Endothelial cell of umbilical vein (primary cell): ENCODE measurements around the gene BLOC1S3. TPM values are rescaled to one million over a fixed set of nuclear protein-coding genes. Genes with fewer than 3 reads are reported as not detected.

Source experiments
- BruUV-seq: library from RNA; stranded (reverse); fragments of 400-500 nt; replicated peaks from 2 replicates; lab custom pipeline; 2021; lab: Mats Ljungman, UMichigan
- CTCF ChIA-PET: fragments of 300-600, 350-600 bp; sonication (Branson Sonifier 250); formaldehyde crosslinking; loops from one replicate; lab custom pipeline; 2021; ENCODE audit warnings: antibody characterized with exemption, inconsistent platforms; lab: Charles Lee
- POLR2A ChIA-PET: fragments of 300-600, 350-600 bp; sonication (Branson Sonifier 250); formaldehyde crosslinking; loops from one replicate; lab custom pipeline; 2021; ENCODE audit warnings: antibody characterized with exemption, inconsistent platforms; lab: Charles Lee
- DNase-seq: peaks from one replicate; pipeline ENCODE4 v3.0.0-alpha.2; 2011; ENCODE audit warnings: low read depth, low spot score
- FAIRE-seq: peaks from 2 replicates; lab custom pipeline; 2011; peaks lifted over from hg19 to GRCh38; lab: Jason Lieb, UNC
- H2AFZ ChIP-seq: 2 replicates; pipeline ENCODE4 v1.6.0; 2012; ENCODE audit warnings: low read depth, low read length, control low read depth, inconsistent platforms
- H3K27ac ChIP-seq: 2 replicates; pipeline ENCODE4 v1.5.1; 2011; ENCODE audit warnings: low read depth, mild to moderate bottlenecking, control low read depth, low read length, moderate library complexity; ENCODE audit not compliant: insufficient read depth
- H3K27me3 ChIP-seq, 2 experiments: 2 replicates each; pipeline versions ENCODE4 v1.6.0 to v1.6.1; 2011; ENCODE audit warnings: low read length in 2 of 2, mixed read lengths in 1 of 2; ENCODE audit not compliant: control insufficient read depth in 2 of 2, insufficient read depth in 2 of 2
- H3K36me3 ChIP-seq, 2 experiments: 2 replicates in 1 of 2; 3 replicates in 1 of 2; pipeline ENCODE4 v1.5.1; 2011; ENCODE audit warnings: low read length in 2 of 2, mild to moderate bottlenecking in 1 of 2, moderate library complexity in 1 of 2; ENCODE audit not compliant: control insufficient read depth in 2 of 2, insufficient read depth in 2 of 2; ENCODE audit errors: extremely low read depth in 1 of 2
- H3K4me1 ChIP-seq: 3 replicates; pipeline ENCODE4 v1.5.1; 2011; ENCODE audit warnings: mild to moderate bottlenecking, low read length; ENCODE audit not compliant: control insufficient read depth, insufficient read depth; ENCODE audit errors: extremely low read depth
- H3K4me2 ChIP-seq: 2 replicates; pipeline ENCODE4 v1.6.1; 2011; ENCODE audit warnings: low read length, control low read depth, mixed read lengths; ENCODE audit not compliant: insufficient read depth
- H3K4me3 ChIP-seq, 3 experiments: fragments of 200-600 bp in 1 of 3; sonication (generic), shearing (Covaris generic) in 1 of 3; replicated peaks in 1 of 3; 2 replicates each; pipeline ENCODE4 v1.5.1; 2011 to 2016; ENCODE audit warnings: control low read depth in 3 of 3, low read length in 3 of 3, mild to moderate bottlenecking in 2 of 3, inconsistent platforms in 1 of 3, low read depth in 1 of 3, moderate library complexity in 1 of 3; ENCODE audit not compliant: insufficient read depth in 1 of 3
- H3K79me2 ChIP-seq: 2 replicates; pipeline ENCODE4 v1.6.0; 2012; ENCODE audit warnings: low read length, inconsistent platforms; ENCODE audit not compliant: control insufficient read depth, insufficient read depth
- H3K9ac ChIP-seq: replicated peaks from 2 replicates; pipeline ENCODE3; 2011; ENCODE audit warnings: low read length, control low read depth; ENCODE audit not compliant: insufficient read depth; ENCODE audit errors: extremely low read depth
- H3K9me1 ChIP-seq: replicated peaks from 3 replicates; pipeline ENCODE4 v1.6.0; 2011; ENCODE audit warnings: mild to moderate bottlenecking, low read length; ENCODE audit not compliant: control insufficient read depth, insufficient read depth; ENCODE audit errors: extremely low read depth
- H3K9me3 ChIP-seq: replicated peaks from 2 replicates; pipeline ENCODE4 v1.5.1; 2012; ENCODE audit warnings: low read length, inconsistent platforms; ENCODE audit not compliant: control insufficient read depth, insufficient read depth
- H4K20me1 ChIP-seq: replicated peaks from 2 replicates; pipeline ENCODE3; 2011; ENCODE audit warnings: mild to moderate bottlenecking, low read length; ENCODE audit not compliant: control insufficient read depth, insufficient read depth; ENCODE audit errors: extremely low read depth
- CTCF ChIP-seq, 2 donors: IDR thresholded peaks; 1 replicate in 1 of 2; 2 replicates in 1 of 2; pipeline ENCODE4 v1.5.1; 2011; ENCODE audit warnings: low read length in 2 of 2, mild to moderate bottlenecking in 2 of 2, moderate library complexity in 2 of 2, control low read depth in 1 of 2, inconsistent platforms in 1 of 2, low read depth in 1 of 2; ENCODE audit not compliant: insufficient read depth in 1 of 2; ENCODE audit errors: extremely low read depth in 1 of 2
- EZH2 ChIP-seq: IDR thresholded peaks from 2 replicates; pipeline ENCODE4 v1.6.1; 2012; ENCODE audit warnings: borderline replicate concordance, low read depth, mild to moderate bottlenecking, moderate library complexity, low read length, inconsistent platforms; ENCODE audit not compliant: severe bottlenecking
- FOS ChIP-seq: IDR thresholded peaks from 2 replicates; pipeline ENCODE4 v1.6.1; 2011; ENCODE audit warnings: mild to moderate bottlenecking, low read length, moderate library complexity, borderline replicate concordance; ENCODE audit not compliant: insufficient read depth
- GATA2 ChIP-seq: IDR thresholded peaks from 2 replicates; pipeline ENCODE4 v1.7.0; 2011; ENCODE audit warnings: low read depth, mild to moderate bottlenecking, moderate library complexity, mixed read lengths, low read length; ENCODE audit not compliant: insufficient read length, insufficient read depth
- JUN ChIP-seq: IDR thresholded peaks from 2 replicates; pipeline ENCODE4 v1.6.1; 2011; ENCODE audit warnings: borderline replicate concordance, low read depth; ENCODE audit not compliant: insufficient read length, insufficient read depth
- MAX ChIP-seq: IDR thresholded peaks from 2 replicates; pipeline ENCODE4 v1.6.1; 2011; ENCODE audit not compliant: insufficient read depth, insufficient read length
- MYC ChIP-seq: IDR thresholded peaks from one replicate; pipeline ENCODE4 v1.6.1; 2011; ENCODE audit warnings: mild to moderate bottlenecking, low read depth, low read length
- POLR2A ChIP-seq: IDR thresholded peaks from 2 replicates; pipeline ENCODE4 v1.6.1; 2012; ENCODE audit warnings: low read depth, mild to moderate bottlenecking, control low read depth, low read length
- POLR2AphosphoS5 ChIP-seq: IDR thresholded peaks from 2 replicates; pipeline ENCODE4 v1.6.1; 2012; ENCODE audit warnings: low read depth, mild to moderate bottlenecking, control low read depth, low read length, moderate library complexity; ENCODE audit not compliant: insufficient read depth
- dilution Hi-C: fragments of 300-500 bp; cut with MboI; formaldehyde crosslinking; loops from one replicate; pipeline ENCODE4 v1.15.0; 2019; ENCODE audit warnings: low sequenced_read_pairs; ENCODE audit not compliant: extremely low pct_ligation_motif_present
- intact Hi-C: fragments of 100-400 bp; cut with micrococcal nuclease; formaldehyde crosslinking; loops from one replicate; pipeline ENCODE4 v1.10.0; 2022
- polyA plus RNA-seq, 4 experiments: library from polyadenylated mRNA; depleted of rRNA in 3 of 4; stranded (reverse) in 3 of 4; unstranded in 1 of 4; fragments of >200 nt; gene quantifications; 2 replicates each; pipeline versions ENCODE4 v1.2.1 to v1.2.3, GENCODE V29; 2011 to 2012; ENCODE audit warnings: missing spikeins in 1 of 4
- total RNA-seq: library from RNA; stranded (reverse); gene quantifications from 2 replicates; pipeline ENCODE4 v1.2.3, GENCODE V29; 2021

BLOC1S3 gene
- total and polyA plus RNA-seq, 2 donors (not counting 3 experiments of a cell fraction or from before 2014, with no cell fraction given) = 13.6 to 17.4 TPM

DNA sequence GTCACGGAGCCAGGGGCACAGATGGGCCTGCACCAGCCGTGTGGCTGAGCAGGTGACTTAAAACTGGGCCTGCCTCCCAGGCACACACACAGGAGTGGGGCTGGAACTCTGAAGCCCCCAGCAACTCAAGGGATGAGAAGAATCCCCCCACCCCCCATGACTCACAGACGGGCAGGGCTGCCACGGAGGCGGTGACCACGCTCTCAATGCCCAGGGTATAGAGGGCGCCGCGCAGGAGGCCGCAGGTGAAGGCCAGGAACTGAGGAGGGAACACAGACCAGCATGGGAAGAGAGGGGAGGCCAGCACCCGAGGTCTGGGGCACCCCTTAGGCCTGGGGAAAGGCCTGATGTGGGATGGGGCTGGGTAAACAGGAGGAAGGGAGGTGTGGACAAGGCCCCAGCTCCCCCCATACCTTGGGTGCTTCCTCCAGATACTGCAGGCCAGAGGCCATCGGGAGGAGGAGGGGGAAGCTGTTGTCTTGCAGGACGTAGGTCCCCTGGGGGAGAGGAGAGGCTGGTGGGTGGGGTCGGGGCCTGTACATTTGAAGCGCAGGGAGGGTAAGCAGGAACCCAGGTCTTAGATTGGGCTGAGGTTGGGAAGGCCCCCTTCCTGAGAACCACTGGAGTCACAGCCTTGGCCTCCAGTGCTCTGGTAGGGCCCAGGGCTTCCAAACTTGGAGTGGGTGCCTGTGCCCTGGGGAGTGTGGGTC lies 14.7 kb upstream of the BLOC1S3 start:
- ChIA-PET CTCF (interaction anchor here (0.8 to 1.6 kb wide), 8 partner anchors 9 to 175 kb away, joined by 3 to 5 read pairs (median 4); no protein-coding TSS in a partner anchor), POLR2A (interaction anchor here (1.0 kb wide), 1 partner anchor 14 kb away, joined by 3 read pairs; the partner anchor contains the start of genes BLOC1S3 and TRAPPC6A)
- TF ChIP-seq GATA2 (no peak), JUN (no peak), MYC (no peak), EZH2 (no peak), CTCF (IDR thresholded peaks at IDR 0.05; ENCODE audit: extremely low read depth in 1 of 2, insufficient read depth in 1 of 2, low read depth in 1 of 2, low read length in 2 of 2) (no peak), FOS (no peak), POLR2AphosphoS5 (no peak), POLR2A (no peak), MAX (no peak)
- H3K9ac ChIP-seq = no peak overlapping the region
- H2AFZ ChIP-seq = no peak overlapping the region
- dilution Hi-C loops (no loop called here), intact Hi-C loops (loop anchor here (2.0 kb wide), 1 partner anchor 175 kb away; no protein-coding TSS in a partner anchor)
- peaks cover 5% of the 10 kb centered on the region for H3K4me1 ChIP-seq
- H3K36me3 ChIP-seq = no peaks in the 10 kb centered on the region
- H4K20me1 ChIP-seq = no peaks in the 10 kb centered on the region
- no peak overlapping the region for H3K4me2 ChIP-seq
- no peak overlapping the region for H3K27ac ChIP-seq
- FAIRE-seq (no peak), DNase-seq (no peak)
- H3K9me3 ChIP-seq = no peaks in the 10 kb centered on the region
- no TSS peak for BruUV-seq
- no peak overlapping the region for H3K4me3 ChIP-seq
- H3K79me2 ChIP-seq = no peaks in the 10 kb centered on the region
- no peaks in the 10 kb centered on the region for H3K27me3 ChIP-seq
- H3K9me1 ChIP-seq = no peaks in the 10 kb centered on the region
